H1 (cell line): ENCODE measurements around the gene PKMYT1. TPM values are rescaled to one million over a fixed set of nuclear protein-coding genes. Genes with fewer than 3 reads are reported as not detected.
A peak's percentile ranks its signal among the peaks of the same experiment; 100 is the strongest.

Experiments used
- CTCF ChIA-PET: fragments of 300-600 bp; sonication (Branson Sonifier 250); formaldehyde crosslinking; loops from one replicate; lab custom pipeline; 2021; ENCODE audit not compliant: partially characterized antibody; lab: Charles Lee
- POLR2A ChIA-PET: fragments of 300-600 bp; sonication (Branson Sonifier 250); formaldehyde crosslinking; loops from one replicate; lab custom pipeline; 2021; ENCODE audit warnings: inconsistent platforms; ENCODE audit not compliant: partially characterized antibody; lab: Charles Lee
- DNase-seq, 2 experiments: peaks; one replicate each; pipeline versions ENCODE4 v3.0.0 to v3.0.0-alpha.2; 2010 to 2022; ENCODE audit warnings: low spot score in 2 of 2, low read depth in 1 of 2, mixed read lengths in 1 of 2
- FAIRE-seq: peaks from 2 replicates; lab custom pipeline; 2011; peaks lifted over from hg19 to GRCh38; lab: Jason Lieb, UNC
- H2AFZ ChIP-seq: 2 replicates; pipeline ENCODE4 v1.8.1; 2012; ENCODE audit warnings: low read length, inconsistent platforms
- H2AK5ac ChIP-seq: 2 replicates; pipeline ENCODE4 v1.6.1; 2013; ENCODE audit warnings: low read depth, low read length
- H2BK120ac ChIP-seq: replicated peaks from 2 replicates; pipeline ENCODE3; 2013; ENCODE audit warnings: low read depth, low read length, inconsistent platforms
- H2BK12ac ChIP-seq: 2 replicates; pipeline ENCODE4 v1.6.1; 2013; ENCODE audit warnings: low read depth, low read length
- H2BK15ac ChIP-seq: 2 replicates; pipeline ENCODE4 v1.6.1; 2013; ENCODE audit warnings: low read length
- H2BK20ac ChIP-seq: 2 replicates; pipeline ENCODE4 v1.6.1; 2013; ENCODE audit warnings: low read length
- H2BK5ac ChIP-seq: 2 replicates; pipeline ENCODE4 v1.6.1; 2013; ENCODE audit warnings: low read depth, low read length
- H3K14ac ChIP-seq: 2 replicates; pipeline ENCODE4 v1.6.1; 2013; ENCODE audit warnings: inconsistent platforms; ENCODE audit not compliant: insufficient read length
- H3K18ac ChIP-seq: 2 replicates; pipeline ENCODE4 v1.6.1; 2013; ENCODE audit warnings: low read length; ENCODE audit errors: extremely low read depth
- H3K23ac ChIP-seq: 2 replicates; pipeline ENCODE4 v1.6.1; 2013; ENCODE audit warnings: inconsistent platforms; ENCODE audit not compliant: insufficient read length
- H3K23me2 ChIP-seq: 2 replicates; pipeline ENCODE4 v1.6.1; 2013; ENCODE audit warnings: low read depth, low read length
- H3K27ac ChIP-seq: 2 replicates; pipeline ENCODE4 v1.6.1; 2011; ENCODE audit warnings: low read depth, low read length, inconsistent platforms
- H3K27me3 ChIP-seq, 4 experiments: replicated peaks in 1 of 4; 1 replicate in 1 of 4; 2 replicates in 3 of 4; pipeline versions ENCODE4 v1.6.1 to v1.8.1; 2011 to 2013; ENCODE audit warnings: low read length in 3 of 4, mild to moderate bottlenecking in 3 of 4, inconsistent platforms in 2 of 4, mixed read lengths in 2 of 4, moderate library complexity in 1 of 4; ENCODE audit not compliant: control insufficient read depth in 3 of 4, insufficient read depth in 3 of 4; ENCODE audit errors: extremely low read depth in 1 of 4
- H3K36me3 ChIP-seq, 4 experiments: 2 replicates each; pipeline versions ENCODE4 v1.6.1 to v1.8.1; 2011 to 2013; ENCODE audit warnings: mild to moderate bottlenecking in 4 of 4, low read length in 3 of 4, moderate library complexity in 2 of 4, control low read depth in 1 of 4, inconsistent platforms in 1 of 4; ENCODE audit not compliant: insufficient read depth in 4 of 4, control insufficient read depth in 2 of 4
- H3K4ac ChIP-seq: replicated peaks from 2 replicates; pipeline ENCODE3; 2013; ENCODE audit warnings: low read length, low read depth, mixed read lengths, inconsistent platforms; ENCODE audit not compliant: insufficient read length
- H3K4me1 ChIP-seq, 4 experiments: replicated peaks in 1 of 4; 1 replicate in 1 of 4; 2 replicates in 3 of 4; pipeline versions ENCODE4 v1.6.1 to v1.8.1; 2011 to 2013; ENCODE audit warnings: low read length in 3 of 4, inconsistent platforms in 2 of 4, mixed read lengths in 1 of 4; ENCODE audit not compliant: insufficient read depth in 4 of 4, control insufficient read depth in 3 of 4
- H3K4me2 ChIP-seq, 2 experiments: 2 replicates each; pipeline versions ENCODE4 v1.6.1 to v1.8.1; 2011 to 2013; ENCODE audit warnings: low read depth in 2 of 2, low read length in 2 of 2, control low read depth in 1 of 2, inconsistent platforms in 1 of 2, mild to moderate bottlenecking in 1 of 2; ENCODE audit not compliant: insufficient read depth in 1 of 2
- H3K4me3 ChIP-seq, 4 experiments: fragments of 200-600, 300-600 bp in 1 of 4; sonication (generic), shearing (Covaris generic), sonication (Bioruptor Twin) in 1 of 4; 2 replicates each; pipeline versions ENCODE4 v1.5.1 to v1.8.1; 2011 to 2016; ENCODE audit warnings: low read length in 4 of 4, low read depth in 3 of 4, control low read depth in 2 of 4, inconsistent platforms in 2 of 4, mild to moderate bottlenecking in 2 of 4, mixed read lengths in 1 of 4, moderate library complexity in 1 of 4; ENCODE audit not compliant: insufficient read depth in 2 of 4; ENCODE audit errors: extremely low read depth in 1 of 4
- H3K56ac ChIP-seq: replicated peaks from 2 replicates; pipeline ENCODE3; 2013; ENCODE audit warnings: low read depth, mild to moderate bottlenecking, mixed read lengths, low read length, inconsistent platforms; ENCODE audit not compliant: insufficient read length
- H3K79me1 ChIP-seq: 2 replicates; pipeline ENCODE4 v1.6.1; 2013; ENCODE audit warnings: low read depth, low read length, control low read depth
- H3K79me2 ChIP-seq, 2 experiments: 2 replicates each; pipeline versions ENCODE4 v1.6.1 to v1.8.1; 2012 to 2013; ENCODE audit warnings: low read length in 2 of 2, mild to moderate bottlenecking in 2 of 2, inconsistent platforms in 1 of 2; ENCODE audit not compliant: insufficient read depth in 2 of 2, control insufficient read depth in 1 of 2
- H3K9ac ChIP-seq, 4 experiments: replicated peaks in 1 of 4; 1 replicate in 1 of 4; 2 replicates in 3 of 4; pipeline versions ENCODE4 v1.6.1 to v1.8.1; 2011 to 2013; ENCODE audit warnings: low read depth in 3 of 4, low read length in 3 of 4, control low read depth in 2 of 4, mild to moderate bottlenecking in 2 of 4, moderate library complexity in 2 of 4, inconsistent platforms in 1 of 4; ENCODE audit errors: extremely low read depth in 1 of 4
- H3K9me3 ChIP-seq, 2 experiments: 2 replicates each; pipeline versions ENCODE4 v1.6.1 to v1.8.1; 2012 to 2013; ENCODE audit warnings: mild to moderate bottlenecking in 2 of 2, moderate library complexity in 2 of 2, control low read depth in 1 of 2, inconsistent platforms in 1 of 2, low read depth in 1 of 2, low read length in 1 of 2, mixed read lengths in 1 of 2; ENCODE audit not compliant: insufficient read depth in 2 of 2
- H4K20me1 ChIP-seq, 2 experiments: replicated peaks in 1 of 2; 2 replicates each; pipeline versions ENCODE3 to v1.8.1; 2011 to 2013; ENCODE audit warnings: inconsistent platforms in 2 of 2, low read length in 2 of 2, mild to moderate bottlenecking in 1 of 2; ENCODE audit not compliant: insufficient read depth in 2 of 2, control insufficient read depth in 1 of 2
- H4K5ac ChIP-seq: 2 replicates; pipeline ENCODE4 v1.6.1; 2013; ENCODE audit warnings: low read length, low read depth, mixed read lengths, inconsistent platforms; ENCODE audit not compliant: insufficient read length
- H4K8ac ChIP-seq: 2 replicates; pipeline ENCODE4 v1.8.0; 2013; ENCODE audit warnings: mild to moderate bottlenecking, moderate library complexity, low read length, inconsistent platforms; ENCODE audit not compliant: insufficient read depth; ENCODE audit errors: extremely low read depth
- H4K91ac ChIP-seq: replicated peaks from 2 replicates; pipeline ENCODE3; 2013; ENCODE audit warnings: low read length, mixed read lengths, inconsistent platforms; ENCODE audit not compliant: insufficient read length
- CHD2 ChIP-seq: IDR thresholded peaks from 2 replicates; pipeline ENCODE4 v1.6.1; 2012; ENCODE audit warnings: low read length, improper control_type of control experiment
- EGR1 ChIP-seq: IDR thresholded peaks from 2 replicates; pipeline ENCODE4 v1.6.1; 2011; ENCODE audit warnings: low read depth, low read length, borderline replicate concordance
- EP300 ChIP-seq, 2 experiments: IDR thresholded peaks; 1 replicate in 1 of 2; 2 replicates in 1 of 2; pipeline ENCODE4 v1.6.1; 2011 to 2012; ENCODE audit warnings: low read depth in 2 of 2, low read length in 2 of 2, mild to moderate bottlenecking in 2 of 2, borderline replicate concordance in 1 of 2, inconsistent platforms in 1 of 2, moderate library complexity in 1 of 2
- KDM1A ChIP-seq: fragments of 200-600, 300-600 bp; sonication (generic); IDR thresholded peaks from 2 replicates; pipeline ENCODE4 v1.7.1; 2016; ENCODE audit warnings: mild to moderate bottlenecking, low read length, borderline replicate concordance
- NRF1 ChIP-seq: IDR thresholded peaks from 2 replicates; pipeline ENCODE4 v1.6.1; 2011; ENCODE audit warnings: mild to moderate bottlenecking, low read depth, low read length, improper control_type of control experiment
- POLR2AphosphoS5 ChIP-seq: IDR thresholded peaks from 2 replicates; pipeline ENCODE4 v1.6.1; 2011; ENCODE audit warnings: low read depth, low read length
- SP4 ChIP-seq: IDR thresholded peaks from 2 replicates; pipeline ENCODE4 v1.6.1; 2012; ENCODE audit warnings: low read length, inconsistent platforms
- SRF ChIP-seq: IDR thresholded peaks from 2 replicates; pipeline ENCODE4 v1.6.1; 2011; ENCODE audit warnings: mild to moderate bottlenecking, low read depth, low read length, moderate library complexity
- TAF7 ChIP-seq: optimal IDR thresholded peaks from 2 replicates; pipeline ENCODE3; 2011; ENCODE audit warnings: low read depth, mild to moderate bottlenecking, inconsistent platforms, low read length, moderate library complexity, borderline replicate concordance
- ZNF274 ChIP-seq: IDR thresholded peaks from 2 replicates; pipeline ENCODE4 v1.7.0; 2012; ENCODE audit warnings: low read length, borderline replicate concordance; ENCODE audit errors: extremely low read depth
- WGBS, 2 experiments: shearing (Covaris generic) in 1 of 2; methylation state at CpG; one replicate each; pipeline versions ENCODE4 v1.1.6 to v1.1.7; 2013 to 2015; ENCODE audit warnings: low lambda C conversion rate in 2 of 2, mixed read lengths in 2 of 2, inconsistent platforms in 1 of 2, low coverage in 1 of 2, missing lambda C conversion rate in 1 of 2; ENCODE audit not compliant: insufficient replicate concordance in 2 of 2, insufficient coverage in 1 of 2, insufficient read length in 1 of 2; ENCODE audit errors: extremely low coverage in 1 of 2, missing lambda C conversion rate in 1 of 2; 5-methylcytosine and 5-hydroxymethylcytosine counted together
- polyA plus RNA-seq, 7 experiments: library from polyadenylated mRNA; depleted of rRNA in 3 of 7; stranded (reverse) in 5 of 7; unstranded in 2 of 7; fragments of >200 nt in 5 of 7; fragments of 200-250 nt in 2 of 7; gene quantifications; 1 replicate in 5 of 7; 2 replicates in 1 of 7; 4 replicates in 1 of 7; pipeline versions ENCODE4 v1.2.1 to v1.2.3, GENCODE V29; 2011 to 2013; ENCODE audit warnings: missing spikeins in 2 of 7, mixed read lengths in 2 of 7
- total RNA-seq: library from RNA; stranded (reverse); fragmentation: NEBNext Ultra II Directional; extraction: Animal tissue kit (Norgen Biotek cat#: 25700); gene quantifications from 2 replicates; pipeline ENCODE4 v1.2.1, GENCODE V29; 2021
- TF ChIP-seq, protein P1 (sequence below), 3 experiments: IDR thresholded peaks; 1 replicate in 2 of 3; 2 replicates in 1 of 3; pipeline versions ENCODE4 v1.5.1 to v1.6.1; 2011; ENCODE audit warnings: low read length in 3 of 3, mild to moderate bottlenecking in 3 of 3, inconsistent platforms in 2 of 3, low read depth in 1 of 3, moderate library complexity in 1 of 3; ENCODE audit not compliant: insufficient read depth in 1 of 3; ENCODE audit errors: control extremely low read depth in 1 of 3

PKMYT1 gene
- total and polyA plus RNA-seq, 2 of the 8 experiments (the other 6 are each of a cell fraction or from before 2014, with no cell fraction given) = 74.7 to 85.2 TPM

DNA sequence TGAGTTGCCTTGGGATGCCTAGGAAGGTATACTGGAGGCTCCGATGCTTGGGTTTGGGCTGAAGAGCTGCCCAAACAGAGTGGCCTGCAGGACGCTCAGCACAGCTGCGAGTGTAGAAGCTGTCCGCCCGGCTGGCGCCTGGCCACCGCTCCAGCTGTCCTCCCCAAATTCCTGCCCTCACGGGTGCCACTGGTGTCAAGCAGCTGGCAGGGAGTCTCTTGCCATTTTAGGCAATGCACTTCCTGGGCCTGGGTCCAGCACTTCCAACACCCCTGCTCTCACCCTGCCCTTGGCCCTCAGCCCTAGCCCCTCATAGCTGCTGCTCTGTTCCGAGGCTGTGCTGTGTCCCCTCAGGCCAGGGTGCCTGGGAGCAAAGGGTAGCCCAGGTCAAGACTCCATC is 5.2 kb upstream of the PKMYT1 start:
- no peak overlapping the region for H2BK120ac ChIP-seq
- H4K20me1 ChIP-seq = no peaks in the 10 kb centered on the region
- no peak overlapping the region for H3K14ac ChIP-seq
- H4K5ac ChIP-seq = no peak overlapping the region
- FAIRE-seq = no peak
- H3K9me3 ChIP-seq = no peaks in the 10 kb centered on the region
- peaks cover 3 to 30% (median 23%) of the 10 kb centered on the region in 4 experiments for H3K4me1 ChIP-seq
- no peaks in the 10 kb centered on the region for H3K79me2 ChIP-seq
- H3K4me3 ChIP-seq = no peak overlapping the region
- ChIA-PET POLR2A (interaction anchor here (1.2 to 15.2 kb wide), 5 partner anchors 11 to 71 kb away, joined by 3 to 200 read pairs (median 11); partner anchors contain the start of genes CLDN6, HCFC1R1, THOC6 and TNFRSF12A), CTCF (interaction anchor here (0.9 to 2.7 kb wide), 12 partner anchors 9 to 46 kb away, joined by 3 to 12 read pairs (median 4); partner anchors contain the start of genes PAQR4 and TNFRSF12A)
- peak overlapping the region; percentile 32; the same call in 1 of the 2 replicates for H3K18ac ChIP-seq
- no peaks in the 10 kb centered on the region for H3K36me3 ChIP-seq
- no peak for DNase-seq
- no peak overlapping the region for H4K91ac ChIP-seq
- no peak overlapping the region for H3K4ac ChIP-seq
- no peak overlapping the region for H3K27ac ChIP-seq
- 95% methylated on average over 9 of the region's 9 CpGs; no CpG with 5 or more reads in 1 of the 2 experiments for WGBS, 2 experiments
- H3K27me3 ChIP-seq = no peaks in the 10 kb centered on the region; a peak in 1 of 7 replicates
- no peak overlapping the region for H3K56ac ChIP-seq
- H3K79me1 ChIP-seq = no peaks in the 10 kb centered on the region
- H3K9ac ChIP-seq = no peak overlapping the region
- no peak overlapping the region for H2AFZ ChIP-seq
- H3K23ac ChIP-seq = no peak overlapping the region
- H3K4me2 ChIP-seq = no peak overlapping the region
- H2BK5ac ChIP-seq = no peak overlapping the region
- H4K8ac ChIP-seq = no peak overlapping the region; the same call in 1 of the 2 replicates
- H3K23me2 ChIP-seq = peaks cover 7% of the 10 kb centered on the region; the same call in 1 of the 2 replicates
- H2BK12ac ChIP-seq = no peak overlapping the region
- no peak overlapping the region for H2BK20ac ChIP-seq
- no peak overlapping the region; the same call in 1 of the 2 replicates for H2BK15ac ChIP-seq
- no peak overlapping the region for H2AK5ac ChIP-seq
- no peak for TF ChIP-seq TAF7
- no peak for TF ChIP-seq SRF
- no peak for TF ChIP-seq SP4
- no peak for TF ChIP-seq KDM1A
- no peak for TF ChIP-seq ZNF274
- no peak for TF ChIP-seq EGR1
- TF ChIP-seq, protein P1, sequence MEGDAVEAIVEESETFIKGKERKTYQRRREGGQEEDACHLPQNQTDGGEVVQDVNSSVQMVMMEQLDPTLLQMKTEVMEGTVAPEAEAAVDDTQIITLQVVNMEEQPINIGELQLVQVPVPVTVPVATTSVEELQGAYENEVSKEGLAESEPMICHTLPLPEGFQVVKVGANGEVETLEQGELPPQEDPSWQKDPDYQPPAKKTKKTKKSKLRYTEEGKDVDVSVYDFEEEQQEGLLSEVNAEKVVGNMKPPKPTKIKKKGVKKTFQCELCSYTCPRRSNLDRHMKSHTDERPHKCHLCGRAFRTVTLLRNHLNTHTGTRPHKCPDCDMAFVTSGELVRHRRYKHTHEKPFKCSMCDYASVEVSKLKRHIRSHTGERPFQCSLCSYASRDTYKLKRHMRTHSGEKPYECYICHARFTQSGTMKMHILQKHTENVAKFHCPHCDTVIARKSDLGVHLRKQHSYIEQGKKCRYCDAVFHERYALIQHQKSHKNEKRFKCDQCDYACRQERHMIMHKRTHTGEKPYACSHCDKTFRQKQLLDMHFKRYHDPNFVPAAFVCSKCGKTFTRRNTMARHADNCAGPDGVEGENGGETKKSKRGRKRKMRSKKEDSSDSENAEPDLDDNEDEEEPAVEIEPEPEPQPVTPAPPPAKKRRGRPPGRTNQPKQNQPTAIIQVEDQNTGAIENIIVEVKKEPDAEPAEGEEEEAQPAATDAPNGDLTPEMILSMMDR (IDR thresholded peaks at IDR 0.05; ENCODE audit: control extremely low read depth in 1 of 3, insufficient read depth in 1 of 3, low read depth in 1 of 3, low read length in 3 of 3) = no peak
- no peak for TF ChIP-seq CHD2
- no peak for TF ChIP-seq NRF1
- no peak for TF ChIP-seq EP300 (IDR thresholded peaks at IDR 0.05; ENCODE audit: borderline replicate concordance in 1 of 2, low read depth in 2 of 2, low read length in 2 of 2)
- TF ChIP-seq POLR2AphosphoS5 = no peak
